ENCODE results near the gene CD59. TPM values are rescaled to one million over a fixed set of nuclear protein-coding genes. Genes with fewer than 3 reads are reported as not detected.
A peak's percentile ranks its signal among the peaks of the same experiment; 100 is the strongest.

CD59 gene
- total and polyA plus RNA-seq, 9 of the 15 experiments (the other 6 are each of a cell fraction or from before 2014, with no cell fraction given): 38.1 to 338 (median 173) TPM

DNA sequence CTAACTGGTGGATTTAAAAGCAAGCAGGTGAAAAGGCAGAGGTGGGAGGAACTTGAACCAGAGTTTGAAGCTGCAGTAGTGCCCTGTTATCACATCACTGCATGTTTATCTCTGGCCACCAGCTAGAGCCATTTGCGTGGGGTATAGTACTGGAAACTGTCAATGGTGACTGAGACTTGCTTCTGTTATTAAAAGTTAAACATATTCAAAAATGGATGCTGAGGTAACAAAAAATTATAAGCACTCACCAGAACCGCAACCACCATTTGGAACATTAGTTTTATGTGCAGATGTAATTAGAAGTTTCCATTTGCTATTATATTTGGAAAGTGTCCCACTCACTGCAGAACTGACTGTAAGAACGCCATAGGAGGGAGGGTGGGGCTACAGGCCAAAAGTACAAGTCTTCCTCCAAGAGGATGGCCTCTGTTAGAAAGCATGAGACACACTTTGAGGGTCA is 1.2 kb upstream of the CD59 start (continued):
- no peak for TF ChIP-seq ZFP36 (IDR thresholded peaks at IDR 0.05; ENCODE audit: low read depth, low read length, partially characterized antibody)
- no peak for TF ChIP-seq ZNF175 (CRISPR knock-in tag; IDR thresholded peaks at IDR 0.05; ENCODE audit: low read depth)
- TF ChIP-seq, protein P1, sequence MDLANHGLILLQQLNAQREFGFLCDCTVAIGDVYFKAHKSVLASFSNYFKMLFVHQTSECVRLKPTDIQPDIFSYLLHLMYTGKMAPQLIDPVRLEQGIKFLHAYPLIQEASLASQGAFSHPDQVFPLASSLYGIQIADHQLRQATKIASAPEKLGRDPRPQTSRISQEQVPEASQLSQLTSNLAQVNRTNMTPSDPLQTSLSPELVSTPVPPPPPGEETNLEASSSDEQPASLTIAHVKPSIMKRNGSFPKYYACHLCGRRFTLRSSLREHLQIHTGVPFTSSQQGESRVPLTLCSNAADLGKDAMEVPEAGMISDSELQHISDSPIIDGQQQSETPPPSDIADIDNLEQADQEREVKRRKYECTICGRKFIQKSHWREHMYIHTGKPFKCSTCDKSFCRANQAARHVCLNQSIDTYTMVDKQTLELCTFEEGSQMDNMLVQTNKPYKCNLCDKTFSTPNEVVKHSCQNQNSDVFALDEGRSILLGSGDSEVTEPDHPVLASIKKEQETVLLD (IDR thresholded peaks at IDR 0.05): no peak
- no peak for TF ChIP-seq KDM4B (IDR thresholded peaks at IDR 0.05; ENCODE audit: borderline replicate concordance in 2 of 2, low read depth in 1 of 2)
- TF ChIP-seq NCOA6 (IDR thresholded peaks at IDR 0.05): no peak
- TF ChIP-seq, protein P2, sequence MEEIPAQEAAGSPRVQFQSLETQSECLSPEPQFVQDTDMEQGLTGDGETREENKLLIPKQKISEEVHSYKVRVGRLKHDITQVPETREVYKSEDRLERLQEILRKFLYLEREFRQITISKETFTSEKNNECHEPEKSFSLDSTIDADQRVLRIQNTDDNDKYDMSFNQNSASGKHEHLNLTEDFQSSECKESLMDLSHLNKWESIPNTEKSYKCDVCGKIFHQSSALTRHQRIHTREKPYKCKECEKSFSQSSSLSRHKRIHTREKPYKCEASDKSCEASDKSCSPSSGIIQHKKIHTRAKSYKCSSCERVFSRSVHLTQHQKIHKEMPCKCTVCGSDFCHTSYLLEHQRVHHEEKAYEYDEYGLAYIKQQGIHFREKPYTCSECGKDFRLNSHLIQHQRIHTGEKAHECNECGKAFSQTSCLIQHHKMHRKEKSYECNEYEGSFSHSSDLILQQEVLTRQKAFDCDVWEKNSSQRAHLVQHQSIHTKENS (CRISPR knock-in tag; IDR thresholded peaks at IDR 0.05): no peak
- no peak for TF ChIP-seq SMARCA5 (IDR thresholded peaks at IDR 0.05)
- TF ChIP-seq, protein P3, sequence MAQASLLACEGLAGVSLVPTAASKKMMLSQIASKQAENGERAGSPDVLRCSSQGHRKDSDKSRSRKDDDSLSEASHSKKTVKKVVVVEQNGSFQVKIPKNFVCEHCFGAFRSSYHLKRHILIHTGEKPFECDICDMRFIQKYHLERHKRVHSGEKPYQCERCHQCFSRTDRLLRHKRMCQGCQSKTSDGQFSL (CRISPR knock-in tag; IDR thresholded peaks at IDR 0.05): no peak
- TF ChIP-seq, protein P3 (tag; IDR thresholded peaks at IDR 0.05): no peak
- TF ChIP-seq FOS (IDR thresholded peaks at IDR 0.05; ENCODE audit: extremely low read depth, insufficient read length): no peak
- 0 out of 2 replicates have a peak, but pooled peaks have one; percentile 43 for TF ChIP-seq MBD2 (IDR thresholded peaks at IDR 0.05; ENCODE audit: borderline replicate concordance, low read depth)
- TF ChIP-seq, protein P4, sequence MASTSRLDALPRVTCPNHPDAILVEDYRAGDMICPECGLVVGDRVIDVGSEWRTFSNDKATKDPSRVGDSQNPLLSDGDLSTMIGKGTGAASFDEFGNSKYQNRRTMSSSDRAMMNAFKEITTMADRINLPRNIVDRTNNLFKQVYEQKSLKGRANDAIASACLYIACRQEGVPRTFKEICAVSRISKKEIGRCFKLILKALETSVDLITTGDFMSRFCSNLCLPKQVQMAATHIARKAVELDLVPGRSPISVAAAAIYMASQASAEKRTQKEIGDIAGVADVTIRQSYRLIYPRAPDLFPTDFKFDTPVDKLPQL (IDR thresholded peaks at IDR 0.05; ENCODE audit: extremely low read depth, insufficient read length): no peak
- TF ChIP-seq HNRNPLL (IDR thresholded peaks at IDR 0.05; ENCODE audit: low read depth, low read length, poor library complexity, severe bottlenecking): peak; percentile 38
- TF ChIP-seq, protein P5, sequence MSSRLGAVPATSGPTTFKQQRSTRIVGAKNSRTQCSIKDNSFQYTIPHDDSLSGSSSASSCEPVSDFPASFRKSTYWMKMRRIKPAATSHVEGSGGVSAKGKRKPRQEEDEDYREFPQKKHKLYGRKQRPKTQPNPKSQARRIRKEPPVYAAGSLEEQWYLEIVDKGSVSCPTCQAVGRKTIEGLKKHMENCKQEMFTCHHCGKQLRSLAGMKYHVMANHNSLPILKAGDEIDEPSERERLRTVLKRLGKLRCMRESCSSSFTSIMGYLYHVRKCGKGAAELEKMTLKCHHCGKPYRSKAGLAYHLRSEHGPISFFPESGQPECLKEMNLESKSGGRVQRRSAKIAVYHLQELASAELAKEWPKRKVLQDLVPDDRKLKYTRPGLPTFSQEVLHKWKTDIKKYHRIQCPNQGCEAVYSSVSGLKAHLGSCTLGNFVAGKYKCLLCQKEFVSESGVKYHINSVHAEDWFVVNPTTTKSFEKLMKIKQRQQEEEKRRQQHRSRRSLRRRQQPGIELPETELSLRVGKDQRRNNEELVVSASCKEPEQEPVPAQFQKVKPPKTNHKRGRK (tag; IDR thresholded peaks at IDR 0.05): no peak
- no peak for TF ChIP-seq CEBPB (tag; IDR thresholded peaks at IDR 0.05)
- no peak for TF ChIP-seq ELF2 (CRISPR knock-in tag; IDR thresholded peaks at IDR 0.05)
- no peak for TF ChIP-seq ZNF699 (CRISPR knock-in tag; IDR thresholded peaks at IDR 0.05; ENCODE audit: insufficient replicate concordance)
- peak in 1 of 2 experiments; percentile 91; a peak in 3 of 4 replicates for TF ChIP-seq RCOR1 (IDR thresholded peaks at IDR 0.05; ENCODE audit: borderline replicate concordance in 1 of 2, low read depth in 2 of 2, low read length in 2 of 2)
- TF ChIP-seq, protein P6, sequence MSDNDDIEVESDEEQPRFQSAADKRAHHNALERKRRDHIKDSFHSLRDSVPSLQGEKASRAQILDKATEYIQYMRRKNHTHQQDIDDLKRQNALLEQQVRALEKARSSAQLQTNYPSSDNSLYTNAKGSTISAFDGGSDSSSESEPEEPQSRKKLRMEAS (CRISPR knock-in tag; IDR thresholded peaks at IDR 0.05): peak; percentile 25; the same call in 1 of the 2 replicates
- TF ChIP-seq TCFL5 (CRISPR knock-in tag; conservative IDR thresholded peaks at IDR 0.05): no peak
- TF ChIP-seq PML (IDR thresholded peaks at IDR 0.05; ENCODE audit: low read length): peak; percentile 94
- peak; percentile 74; the same call in 1 of the 2 replicates for TF ChIP-seq NCOA1 (IDR thresholded peaks at IDR 0.05; ENCODE audit: low read depth)
- peak; percentile 69 for TF ChIP-seq HMGN3 (IDR thresholded peaks at IDR 0.05; ENCODE audit: borderline replicate concordance, extremely low read depth, insufficient read length, low read depth, low read length)
- no peak for TF ChIP-seq PHTF2 (CRISPR knock-in tag; IDR thresholded peaks at IDR 0.05)

All from K562 (cell line).